Panc1 (cell line): Measurements from ENCODE around the gene TMEM131L.

Source experiments
- CTCF ChIP-seq: fragments of 450-650 bp; IDR thresholded peaks from 2 replicates; pipeline ENCODE4 v1.5.1; 2017; ENCODE audit warnings: mild to moderate bottlenecking
- POLR2AphosphoS5 ChIP-seq: IDR thresholded peaks from 2 replicates; pipeline ENCODE4 v1.6.1; 2012; ENCODE audit warnings: mild to moderate bottlenecking, low read depth, low read length, moderate library complexity
- REST ChIP-seq, 2 experiments: IDR thresholded peaks; 2 replicates each; pipeline ENCODE4 v1.6.1; 2011 to 2012; ENCODE audit warnings: low read depth in 2 of 2, control low read depth in 1 of 2, low read length in 1 of 2, mild to moderate bottlenecking in 1 of 2, moderate library complexity in 1 of 2; ENCODE audit not compliant: insufficient read depth in 1 of 2
- SIN3A ChIP-seq: IDR thresholded peaks from 2 replicates; pipeline ENCODE4 v1.6.1; 2012; ENCODE audit warnings: low read depth, mild to moderate bottlenecking, low read length, moderate library complexity, borderline replicate concordance; ENCODE audit not compliant: insufficient read depth
- TCF7L2 ChIP-seq: IDR thresholded peaks from 2 replicates; pipeline ENCODE4 v1.6.1; 2011; ENCODE audit warnings: mild to moderate bottlenecking, low read depth, low read length, inconsistent platforms

- no peak for TF ChIP-seq CTCF
- TF ChIP-seq POLR2AphosphoS5 = no peak
- TF ChIP-seq SIN3A = no peak
- no peak for TF ChIP-seq REST (IDR thresholded peaks at IDR 0.05; ENCODE audit: insufficient read depth in 1 of 2, low read depth in 2 of 2, low read length in 1 of 2)
- TF ChIP-seq TCF7L2 = no peak
Observed at GRCh38 chr4:153447175-153447905, 18.8 kb upstream of the TMEM131L start.
